GM06990 (cell line): ENCODE results near the gene MTCL1.

ENCODE experiments used
- DNase-seq: peaks from one replicate; pipeline ENCODE4 v3.0.0-alpha.2; 2011; ENCODE audit not compliant: insufficient read length; ENCODE audit errors: extremely low read depth
- H3K27me3 ChIP-seq: replicated peaks from 2 replicates; pipeline ENCODE4 v1.6.0; 2011; ENCODE audit warnings: low read length; ENCODE audit not compliant: control insufficient read depth, insufficient read depth
- H3K36me3 ChIP-seq: 2 replicates; pipeline ENCODE4 v1.5.1; 2011; ENCODE audit warnings: low read length; ENCODE audit not compliant: control insufficient read depth, insufficient read depth
- H3K4me3 ChIP-seq: replicated peaks from 2 replicates; pipeline ENCODE4 v1.5.1; 2011; ENCODE audit warnings: low read depth, mild to moderate bottlenecking, control low read depth, low read length
- CTCF ChIP-seq: IDR thresholded peaks from 2 replicates; pipeline ENCODE4 v1.5.1; 2011; ENCODE audit warnings: low read length, control low read depth, mild to moderate bottlenecking, inconsistent platforms; ENCODE audit not compliant: insufficient read depth, poor library complexity, severe bottlenecking

Gene MTCL1

GRCh38 chr18:8726281-8726680, 20.9 kb downstream of the MTCL1 start:
- Histone ChIP-seq H3K4me3 (no peak overlapping the region), H3K36me3 (no peaks in the 10 kb centered on the region), H3K27me3 (no peaks in the 10 kb centered on the region)
- no peak for DNase-seq
- no peak for TF ChIP-seq CTCF

- Histone ChIP-seq H3K4me3 (no peak overlapping the region), H3K36me3 (no peaks in the 10 kb centered on the region), H3K27me3 (no peaks in the 10 kb centered on the region)
- TF ChIP-seq CTCF, result no peak
- DNase-seq, result no peak
Observed at GRCh38 chr18:8726963-8727705, 21.8 kb downstream of the MTCL1 start.

GRCh38 chr18:8730080-8730827, 24.9 kb downstream of the MTCL1 start:
- no peaks in the 10 kb centered on the region; the same call in 1 of the 2 replicates for H3K27me3 ChIP-seq
- no peak overlapping the region for H3K4me3 ChIP-seq
- TF ChIP-seq CTCF, result no peak
- H3K36me3 ChIP-seq, result no peaks in the 10 kb centered on the region
- DNase-seq, result no peak

GRCh38 chr18:8732442-8733360, 27.3 kb downstream of the MTCL1 start:
- Histone ChIP-seq H3K36me3 (no peaks in the 10 kb centered on the region), H3K4me3 (no peak overlapping the region), H3K27me3 (no peaks in the 10 kb centered on the region; the same call in none of the 2 replicates)
- TF ChIP-seq CTCF, result no peak
- DNase-seq, result no peak

GRCh38 chr18:8734496-8734895, 29.1 kb downstream of the MTCL1 start:
- no peaks in the 10 kb centered on the region for H3K36me3 ChIP-seq
- DNase-seq, result no peak
- no peak for TF ChIP-seq CTCF
- H3K4me3 ChIP-seq, result no peak overlapping the region
- H3K27me3 ChIP-seq, result no peaks in the 10 kb centered on the region; the same call in none of the 2 replicates
